Fibroblast of gingiva (primary cell): ENCODE results near the gene GPER1.
"Not testable (repeated sequence)": the region's sequence is repeated elsewhere in the genome, so short reads cannot be mapped to it uniquely, and the experiment has no call there.

Source experiments
- DNase-seq: peaks from one replicate; pipeline ENCODE4 v3.0.0-alpha.2; 2011; ENCODE audit warnings: low read depth

Gene GPER1

GRCh38 chr7:1087952-1088920 lies at the start of gene GPER1:
GPER1 (plus strand) TSS chr7:1088113; CDS start chr7:1091729, 3,616 bp downstream.
- DNase-seq = peak; percentile 38

- not testable (repeated sequence) for DNase-seq
These were observed 47.7 kb upstream of the GPER1 start for GRCh38 chr7:1040233-1040632.

GRCh38 chr7:1040790-1041189 lies 47.1 kb upstream of the GPER1 start:
- DNase-seq = peak; percentile 53

GRCh38 chr7:1041551-1042491 lies 46.1 kb upstream of the GPER1 start:
- DNase-seq = no peak

GRCh38 chr7:1042492-1042833 lies 45.5 kb upstream of the GPER1 start:
- DNase-seq = no peak

- DNase-seq = peak; percentile 16
These were observed 44.2 kb upstream of the GPER1 start for GRCh38 chr7:1043552-1044188.

GRCh38 chr7:1044189-1045068 lies 43.5 kb upstream of the GPER1 start, which contains the start of gene GPR146:
GPR146 (plus strand) TSS chr7:1044546; CDS start chr7:1057516, 12,970 bp downstream.
- peak; percentile 95 for DNase-seq

GRCh38 chr7:1045069-1046063 lies 42.5 kb upstream of the GPER1 start:
- DNase-seq = no peak

- DNase-seq = no peak
These were observed 40.9 kb upstream of the GPER1 start for GRCh38 chr7:1046722-1047679.

GRCh38 chr7:1049006-1049741 lies 38.7 kb upstream of the GPER1 start:
- no peak for DNase-seq

- no peak for DNase-seq
These were observed 38.1 kb upstream of the GPER1 start for GRCh38 chr7:1049801-1050200.

GRCh38 chr7:1050254-1050906 lies 37.5 kb upstream of the GPER1 start:
- DNase-seq = no peak

GRCh38 chr7:1050956-1051690 lies 36.8 kb upstream of the GPER1 start:
- DNase-seq = no peak

- DNase-seq = no peak
These were observed 35.7 kb upstream of the GPER1 start for GRCh38 chr7:1052031-1052818.

- DNase-seq = no peak
These were observed 34.9 kb upstream of the GPER1 start for GRCh38 chr7:1053002-1053411.
